B cell (primary cell): ENCODE results near the gene ATXN7. TPM values are rescaled to one million over a fixed set of nuclear protein-coding genes. Genes with fewer than 3 reads are reported as not detected.

Experiments used
- ATAC-seq: fragments of 200-7000 bp; cut with Tn5 transposase; one replicate; pipeline ENCODE4 v1.10.0; 2021; ENCODE audit warnings: low read depth, mild to moderate bottlenecking, moderate number of reproducible peaks, moderate library complexity
- CTCF ChIA-PET: fragments of 350-600 bp; sonication (Branson Sonifier 250); formaldehyde crosslinking; loops from one replicate; lab custom pipeline; 2021; ENCODE audit warnings: antibody characterized with exemption, inconsistent platforms; lab: Charles Lee
- POLR2A ChIA-PET: fragments of 350-600 bp; sonication (Branson Sonifier 250); formaldehyde crosslinking; loops from one replicate; lab custom pipeline; 2021; ENCODE audit warnings: antibody characterized with exemption; lab: Charles Lee
- DNase-seq: peaks from one replicate; pipeline ENCODE4 v3.0.0; 2013
- H2AFZ ChIP-seq: 2 replicates; pipeline ENCODE4 v1.6.1; 2012; ENCODE audit warnings: mild to moderate bottlenecking, low read depth, low read length; ENCODE audit not compliant: insufficient read depth, poor library complexity, severe bottlenecking
- H3K27ac ChIP-seq, 2 donors: 1 replicate in 1 of 2; 2 replicates in 1 of 2; pipeline ENCODE4 v1.5.1; 2012 to 2013; ENCODE audit warnings: low read length in 2 of 2, mild to moderate bottlenecking in 2 of 2, moderate library complexity in 1 of 2
- H3K27me3 ChIP-seq, 4 experiments: fragments of 200-600 bp in 1 of 4; sonication (generic) in 1 of 4; replicated peaks in 1 of 4; 1 replicate in 2 of 4; 2 replicates in 2 of 4; pipeline versions ENCODE4 v1.6.1 to v1.7.0; 2013 to 2016; ENCODE audit warnings: low read length in 3 of 4, mild to moderate bottlenecking in 2 of 4, mixed read lengths in 1 of 4, moderate library complexity in 1 of 4; ENCODE audit not compliant: insufficient read depth in 4 of 4, control insufficient read depth in 3 of 4; ENCODE audit errors: control extremely low read depth in 1 of 4
- H3K36me3 ChIP-seq, 2 experiments: replicated peaks in 1 of 2; 1 replicate in 1 of 2; 2 replicates in 1 of 2; pipeline versions ENCODE4 v1.6.1 to v1.7.1; 2013; ENCODE audit warnings: low read length in 1 of 2; ENCODE audit not compliant: insufficient read depth in 2 of 2, control insufficient read depth in 1 of 2; ENCODE audit errors: control extremely low read depth in 1 of 2, extremely low read depth in 1 of 2
- H3K4me1 ChIP-seq, 2 donors: fragments of 200-600 bp in 1 of 2; sonication (generic) in 1 of 2; 1 replicate in 1 of 2; 2 replicates in 1 of 2; pipeline versions ENCODE4 v1.5.1 to v1.6.1; 2013 to 2017; ENCODE audit warnings: low read length in 2 of 2; ENCODE audit not compliant: control insufficient read depth in 2 of 2, insufficient read depth in 2 of 2
- H3K4me2 ChIP-seq: replicated peaks from 2 replicates; pipeline ENCODE3; 2012; ENCODE audit warnings: mild to moderate bottlenecking, low read depth, low read length; ENCODE audit not compliant: poor library complexity, severe bottlenecking
- H3K4me3 ChIP-seq, 5 experiments: fragments of 200-600 bp in 1 of 5; sonication (generic) in 1 of 5; 1 replicate in 3 of 5; 2 replicates in 2 of 5; pipeline versions ENCODE4 v1.5.1 to v1.7.0; 2011 to 2016; ENCODE audit warnings: low read length in 4 of 5, mild to moderate bottlenecking in 4 of 5, low read depth in 2 of 5, control low read depth in 1 of 5, moderate library complexity in 1 of 5; ENCODE audit not compliant: insufficient read depth in 1 of 5; ENCODE audit errors: control extremely low read depth in 1 of 5, extremely low read depth in 1 of 5
- H3K79me2 ChIP-seq: fragments of 200-600 bp; sonication (generic); one replicate; pipeline ENCODE4 v1.6.0; 2016; ENCODE audit warnings: low read length; ENCODE audit not compliant: control insufficient read depth, insufficient read depth
- H3K9ac ChIP-seq: fragments of 200-600 bp; sonication (generic); 2 replicates; pipeline ENCODE4 v1.6.1; 2017; ENCODE audit warnings: mild to moderate bottlenecking, low read length, moderate library complexity
- H3K9me3 ChIP-seq, 3 donors: one replicate each; pipeline versions ENCODE4 v1.6.1 to v1.7.1; 2013; ENCODE audit warnings: low read length in 2 of 3; ENCODE audit not compliant: control insufficient read depth in 2 of 3, insufficient read depth in 1 of 3; ENCODE audit errors: control extremely low read depth in 1 of 3
- H4K20me1 ChIP-seq: 2 replicates; pipeline ENCODE4 v1.6.0; 2012; ENCODE audit warnings: mild to moderate bottlenecking, low read length; ENCODE audit not compliant: insufficient read depth, control insufficient read depth, poor library complexity, severe bottlenecking
- H3K27ac Mint-ChIP-seq: one replicate; pipeline ENCODE4 v1.8.0; 2021; ENCODE audit warnings: mixed read lengths
- H3K27me3 Mint-ChIP-seq: one replicate; pipeline ENCODE4 v1.8.0; 2021; ENCODE audit warnings: mixed read lengths
- H3K4me1 Mint-ChIP-seq: one replicate; pipeline ENCODE4 v1.8.0; 2021; ENCODE audit warnings: mixed read lengths
- H3K4me3 Mint-ChIP-seq: one replicate; pipeline ENCODE4 v1.8.0; 2021; ENCODE audit warnings: mixed read lengths
- H3K9me3 Mint-ChIP-seq: one replicate; pipeline ENCODE4 v1.8.0; 2022; ENCODE audit warnings: mixed read lengths; ENCODE audit not compliant: insufficient read depth
- EZH2 ChIP-seq: IDR thresholded peaks from 2 replicates; pipeline ENCODE4 v1.6.1; 2012; ENCODE audit warnings: borderline replicate concordance, low read depth, mild to moderate bottlenecking, moderate library complexity, low read length; ENCODE audit not compliant: insufficient read depth, poor library complexity, severe bottlenecking
- WGBS: methylation state at CpG from one replicate; pipeline ENCODE4 v1.1.5; 2013; ENCODE audit warnings: missing lambda C conversion rate; ENCODE audit not compliant: insufficient coverage; 5-methylcytosine and 5-hydroxymethylcytosine counted together
- intact Hi-C: fragments of 100-400 bp; cut with micrococcal nuclease; formaldehyde crosslinking; loops from one replicate; pipeline ENCODE4 v1.10.0; 2022
- polyA plus RNA-seq: library from polyadenylated mRNA; depleted of rRNA; stranded (reverse); fragments of >200 nt; gene quantifications from 2 replicates; pipeline ENCODE4 v1.2.3, GENCODE V29; 2012
- total RNA-seq, 2 donors: library from RNA; stranded (reverse); fragments of 120-200 nt in 1 of 2; gene quantifications; 1 replicate in 1 of 2; 2 replicates in 1 of 2; pipeline versions ENCODE4 v1.2.3 to v1.2.4, GENCODE V29; 2013 to 2022
- TF ChIP-seq, protein P1 (sequence below): fragments of 200-600 bp; IDR thresholded peaks from one replicate; pipeline ENCODE4 v1.8.0; 2022; ENCODE audit warnings: antibody characterized with exemption, mild to moderate bottlenecking

The ATXN7 gene
- total and polyA plus RNA-seq, 2 donors (not counting 1 experiment from before 2014, with no cell fraction given) = 18.1 to 74.3 TPM

DNA sequence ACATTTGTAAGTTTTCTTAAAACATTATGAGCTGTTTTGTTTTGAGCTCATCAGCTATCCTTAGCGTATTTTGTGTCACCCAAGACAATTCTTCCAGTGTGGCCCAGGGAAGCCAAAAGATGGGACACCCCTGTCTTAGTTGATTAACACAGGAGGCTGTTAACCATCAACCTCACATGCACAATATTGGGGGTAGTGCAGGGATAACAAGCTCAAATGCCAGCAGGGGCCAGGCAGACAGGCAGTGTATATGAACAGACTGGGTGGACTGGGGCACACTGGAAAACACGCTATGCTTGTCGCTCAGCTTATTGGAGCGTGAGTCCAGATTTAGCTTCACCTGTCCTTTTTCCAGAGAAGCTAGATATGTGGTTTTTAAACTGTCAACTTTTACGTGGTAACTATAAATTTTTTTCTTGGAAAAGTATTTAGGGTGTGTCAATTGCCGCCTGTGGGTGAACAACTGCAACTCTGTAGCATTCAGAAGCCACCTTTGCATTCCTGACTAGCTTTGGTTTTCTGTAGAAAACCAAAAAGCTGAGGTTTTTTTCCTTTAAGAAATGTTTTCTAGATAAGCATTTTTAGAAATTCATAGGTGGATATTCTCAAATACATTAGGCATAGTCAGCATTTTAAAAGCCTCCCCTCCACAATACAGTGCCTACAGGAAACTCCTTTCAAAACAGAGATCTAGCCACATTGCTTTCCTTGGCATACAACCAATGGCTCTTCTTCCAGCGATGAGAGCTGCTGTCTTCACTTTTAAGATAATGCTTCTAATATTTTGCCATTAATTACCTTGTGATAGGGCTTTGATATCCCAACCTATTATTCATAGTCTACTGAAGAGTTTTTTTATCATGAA lies 145.1 kb downstream of the ATXN7 start:
- H3K9me3 ChIP-seq = no peaks in the 10 kb centered on the region
- H3K27ac Mint-ChIP-seq = no peak overlapping the region
- DNase-seq (no peak), ATAC-seq (no peak)
- H3K4me1 Mint-ChIP-seq = no peaks in the 10 kb centered on the region
- CTCF ChIA-PET = interaction anchor here (0.6 to 3.3 kb wide), 3 partner anchors 15 to 1387 kb away, joined by 3 to 17 read pairs (median 7); partner anchors contain the start of gene PSMD6
- no peaks in the 10 kb centered on the region for H3K79me2 ChIP-seq
- no peak overlapping the region for H3K4me3 Mint-ChIP-seq
- no peaks in the 10 kb centered on the region for H3K27me3 Mint-ChIP-seq
- no peaks in the 10 kb centered on the region for H4K20me1 ChIP-seq
- no peak overlapping the region for H2AFZ ChIP-seq
- no peak overlapping the region for H3K9ac ChIP-seq
- H3K4me3 ChIP-seq = no peak overlapping the region
- POLR2A ChIA-PET = no interaction called here
- 68% methylated on average over 3 of the region's 7 CpGs for WGBS
- no peaks in the 10 kb centered on the region for H3K27me3 ChIP-seq
- TF ChIP-seq, protein P1, sequence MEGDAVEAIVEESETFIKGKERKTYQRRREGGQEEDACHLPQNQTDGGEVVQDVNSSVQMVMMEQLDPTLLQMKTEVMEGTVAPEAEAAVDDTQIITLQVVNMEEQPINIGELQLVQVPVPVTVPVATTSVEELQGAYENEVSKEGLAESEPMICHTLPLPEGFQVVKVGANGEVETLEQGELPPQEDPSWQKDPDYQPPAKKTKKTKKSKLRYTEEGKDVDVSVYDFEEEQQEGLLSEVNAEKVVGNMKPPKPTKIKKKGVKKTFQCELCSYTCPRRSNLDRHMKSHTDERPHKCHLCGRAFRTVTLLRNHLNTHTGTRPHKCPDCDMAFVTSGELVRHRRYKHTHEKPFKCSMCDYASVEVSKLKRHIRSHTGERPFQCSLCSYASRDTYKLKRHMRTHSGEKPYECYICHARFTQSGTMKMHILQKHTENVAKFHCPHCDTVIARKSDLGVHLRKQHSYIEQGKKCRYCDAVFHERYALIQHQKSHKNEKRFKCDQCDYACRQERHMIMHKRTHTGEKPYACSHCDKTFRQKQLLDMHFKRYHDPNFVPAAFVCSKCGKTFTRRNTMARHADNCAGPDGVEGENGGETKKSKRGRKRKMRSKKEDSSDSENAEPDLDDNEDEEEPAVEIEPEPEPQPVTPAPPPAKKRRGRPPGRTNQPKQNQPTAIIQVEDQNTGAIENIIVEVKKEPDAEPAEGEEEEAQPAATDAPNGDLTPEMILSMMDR = no peak
- no peak for TF ChIP-seq EZH2
- no peaks in the 10 kb centered on the region for H3K9me3 Mint-ChIP-seq
- no peak overlapping the region for H3K27ac ChIP-seq
- intact Hi-C loops = no loop called here
- H3K4me1 ChIP-seq = no peaks in the 10 kb centered on the region
- no peak overlapping the region for H3K4me2 ChIP-seq
- peaks cover 9 to 88% of the 10 kb centered on the region in 2 experiments for H3K36me3 ChIP-seq

DNA sequence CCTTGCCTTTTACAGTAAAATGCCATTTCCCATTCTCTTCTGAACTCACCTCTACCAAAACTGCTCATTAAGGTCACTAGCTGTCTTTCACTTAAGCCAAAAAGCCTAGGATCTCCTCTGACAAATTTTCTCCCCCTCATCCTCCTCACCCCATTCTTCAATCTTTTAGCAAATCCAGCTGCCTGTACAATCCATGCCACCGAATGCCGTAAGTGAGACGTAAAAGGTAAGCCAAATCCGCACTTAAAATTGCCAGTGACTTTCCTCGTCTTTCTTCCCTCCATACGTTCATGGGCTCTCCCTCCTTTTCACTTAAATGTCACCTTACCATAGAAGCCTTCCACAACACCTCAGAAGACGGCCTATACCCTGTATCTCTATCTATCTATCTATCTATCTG lies 145.9 kb downstream of the ATXN7 start:
- CTCF ChIA-PET = interaction anchor here (1.1 to 3.3 kb wide), 4 partner anchors 14 to 71 kb away, joined by 3 to 17 read pairs (median 7); partner anchors contain the start of gene PSMD6
- no peak for DNase-seq
- peaks cover 3% of the 10 kb centered on the region for H3K79me2 ChIP-seq
- peaks cover 9 to 87% of the 10 kb centered on the region in 2 experiments for H3K36me3 ChIP-seq
- no peak overlapping the region for H2AFZ ChIP-seq
- Mint-ChIP-seq H3K4me3 (no peak overlapping the region), H3K27me3 (no peaks in the 10 kb centered on the region), H3K27ac (no peak overlapping the region), H3K4me1 (no peaks in the 10 kb centered on the region), H3K9me3 (no peaks in the 10 kb centered on the region)
- intact Hi-C loops = no loop called here
- 97% methylated on average over 6 of the region's 7 CpGs for WGBS
- no peak overlapping the region for H3K4me2 ChIP-seq
- H3K4me3 ChIP-seq = no peak overlapping the region
- no peak for ATAC-seq
- POLR2A ChIA-PET = no interaction called here
- no peak overlapping the region for H3K9ac ChIP-seq
- TF ChIP-seq EZH2 = no peak
- TF ChIP-seq, protein P1 = no peak
- no peaks in the 10 kb centered on the region for H3K9me3 ChIP-seq
- H3K4me1 ChIP-seq = no peaks in the 10 kb centered on the region
- no peak overlapping the region for H3K27ac ChIP-seq
- no peaks in the 10 kb centered on the region for H4K20me1 ChIP-seq
- no peaks in the 10 kb centered on the region for H3K27me3 ChIP-seq
